GM12865 (cell line): ENCODE data around the gene LTBP1.

Experiments
- DNase-seq: peaks from one replicate; pipeline ENCODE4 v3.0.0; 2010; ENCODE audit warnings: low read depth
- H3K4me3 ChIP-seq: 2 replicates; pipeline ENCODE4 v1.5.1; 2011; ENCODE audit warnings: mild to moderate bottlenecking, low read depth, low read length, control low read depth
- CTCF ChIP-seq: IDR thresholded peaks from 2 replicates; pipeline ENCODE4 v1.5.1; 2011; ENCODE audit warnings: low read length, control low read depth, low read depth, inconsistent platforms; ENCODE audit not compliant: insufficient read depth; ENCODE audit errors: missing control alignments

LTBP1 gene

GRCh38 chr2:33442528-33443079 lies 495.9 kb downstream of the LTBP1 start:
- H3K4me3 ChIP-seq = no peak overlapping the region
- DNase-seq = no peak
- no peak for TF ChIP-seq CTCF

DNA sequence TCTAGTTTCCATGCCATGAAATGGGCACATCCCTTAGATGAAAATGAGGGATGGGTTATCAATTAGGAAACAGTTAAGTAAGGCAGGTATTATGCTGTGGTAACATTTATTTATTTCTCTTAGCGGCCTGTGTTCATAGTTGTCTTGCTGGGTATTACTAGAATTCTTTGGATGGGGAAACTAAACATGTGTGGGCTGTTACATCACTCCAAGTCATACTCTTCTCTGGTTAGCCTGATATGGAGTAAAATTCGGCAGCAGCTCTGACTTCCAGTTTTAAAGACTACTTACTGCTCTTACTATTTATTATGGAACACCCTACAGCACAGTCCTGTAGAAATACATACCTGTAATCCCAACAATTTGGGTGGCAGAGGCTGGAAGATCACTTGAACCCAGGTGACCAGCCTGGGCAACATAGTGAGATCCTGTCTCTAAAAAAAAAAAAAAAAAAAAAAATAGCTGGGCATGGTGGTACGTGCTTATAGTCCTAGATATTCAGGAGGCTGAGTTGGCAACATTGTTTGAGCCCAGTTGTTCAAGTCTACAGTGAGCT lies 496.6 kb downstream of the LTBP1 start:
- no peak overlapping the region for H3K4me3 ChIP-seq
- no peak for TF ChIP-seq CTCF
- DNase-seq = no peak

- no peak overlapping the region for H3K4me3 ChIP-seq
- no peak for TF ChIP-seq CTCF
- no peak for DNase-seq
Measured at GRCh38 chr2:33444967-33445366, 498.2 kb downstream of the LTBP1 start.

GRCh38 chr2:33448220-33448899 lies 501.6 kb downstream of the LTBP1 start:
- no peak for DNase-seq
- TF ChIP-seq CTCF = no peak
- no peak overlapping the region for H3K4me3 ChIP-seq
